GM21367 (cell line): ENCODE data around the gene REM1.
"Not testable (repeated sequence)": the region's sequence is repeated elsewhere in the genome, so short reads cannot be mapped to it uniquely, and the experiment has no call there.

ENCODE experiments used
- ATAC-seq: cut with Tn5 transposase; IDR thresholded peaks from one replicate; pipeline ENCODE4 v1.9.1; 2021; ENCODE audit not compliant: unreplicated experiment

REM1 gene

DNA sequence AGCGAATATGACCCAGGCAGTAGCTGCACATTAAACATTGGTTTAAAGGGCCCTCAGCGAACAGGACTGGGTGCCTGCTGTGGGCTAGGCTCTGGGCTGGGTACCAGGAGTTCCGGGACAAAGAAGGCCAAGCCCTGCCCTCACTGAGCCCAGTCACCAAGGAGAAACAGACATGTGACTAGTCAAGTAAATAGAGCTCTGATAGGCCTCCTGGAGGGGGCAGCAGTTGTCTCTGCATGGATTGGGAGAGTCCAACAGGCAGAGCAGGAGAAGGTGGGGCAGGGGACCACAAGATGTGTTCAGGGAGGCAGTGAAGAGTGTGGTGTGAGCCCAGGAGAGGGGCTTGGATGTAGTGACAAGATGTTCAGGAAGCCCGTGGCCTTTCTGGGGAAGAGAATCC lies 42.3 kb downstream of the REM1 start:
- no peak for ATAC-seq

DNA sequence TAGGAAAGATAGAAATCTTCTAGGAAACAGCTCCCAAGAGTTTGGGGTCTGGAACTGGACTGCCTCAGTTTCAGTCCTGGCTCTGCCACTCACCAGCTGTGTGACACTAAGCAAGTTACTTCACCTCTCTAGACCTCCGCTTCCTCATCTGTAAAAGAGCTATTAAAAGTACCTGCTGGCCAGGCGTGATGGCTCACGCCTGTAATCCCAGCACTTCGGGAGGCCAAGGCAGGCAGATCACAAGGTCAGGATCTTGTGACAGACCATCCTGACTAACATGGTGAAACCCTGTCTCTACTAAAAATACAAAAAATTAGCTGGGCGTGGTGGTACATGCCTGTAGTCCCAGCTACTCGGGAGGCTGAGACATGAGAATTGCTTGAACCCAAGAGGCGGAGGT lies 46.2 kb downstream of the REM1 start:
- ATAC-seq = not testable (repeated sequence)

DNA sequence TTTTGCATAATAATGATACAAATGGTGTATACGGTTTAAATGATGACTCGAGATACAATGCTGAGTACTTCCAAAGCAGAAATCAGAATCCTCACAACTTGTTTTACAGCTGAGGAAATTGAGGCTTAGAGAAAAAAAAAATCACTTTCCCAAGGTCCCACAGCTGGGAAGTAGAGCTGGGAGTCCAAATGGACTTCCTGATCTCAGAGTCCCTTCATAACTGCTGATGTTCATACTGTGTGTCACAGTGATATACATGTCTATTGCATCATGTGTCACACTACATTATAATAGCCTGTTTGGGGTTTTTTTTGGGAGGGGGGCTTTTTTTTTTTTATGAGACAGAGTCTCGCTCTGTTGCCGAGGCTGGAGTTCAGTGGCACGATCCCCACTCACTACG lies 47.6 kb downstream of the REM1 start:
- no peak for ATAC-seq

DNA sequence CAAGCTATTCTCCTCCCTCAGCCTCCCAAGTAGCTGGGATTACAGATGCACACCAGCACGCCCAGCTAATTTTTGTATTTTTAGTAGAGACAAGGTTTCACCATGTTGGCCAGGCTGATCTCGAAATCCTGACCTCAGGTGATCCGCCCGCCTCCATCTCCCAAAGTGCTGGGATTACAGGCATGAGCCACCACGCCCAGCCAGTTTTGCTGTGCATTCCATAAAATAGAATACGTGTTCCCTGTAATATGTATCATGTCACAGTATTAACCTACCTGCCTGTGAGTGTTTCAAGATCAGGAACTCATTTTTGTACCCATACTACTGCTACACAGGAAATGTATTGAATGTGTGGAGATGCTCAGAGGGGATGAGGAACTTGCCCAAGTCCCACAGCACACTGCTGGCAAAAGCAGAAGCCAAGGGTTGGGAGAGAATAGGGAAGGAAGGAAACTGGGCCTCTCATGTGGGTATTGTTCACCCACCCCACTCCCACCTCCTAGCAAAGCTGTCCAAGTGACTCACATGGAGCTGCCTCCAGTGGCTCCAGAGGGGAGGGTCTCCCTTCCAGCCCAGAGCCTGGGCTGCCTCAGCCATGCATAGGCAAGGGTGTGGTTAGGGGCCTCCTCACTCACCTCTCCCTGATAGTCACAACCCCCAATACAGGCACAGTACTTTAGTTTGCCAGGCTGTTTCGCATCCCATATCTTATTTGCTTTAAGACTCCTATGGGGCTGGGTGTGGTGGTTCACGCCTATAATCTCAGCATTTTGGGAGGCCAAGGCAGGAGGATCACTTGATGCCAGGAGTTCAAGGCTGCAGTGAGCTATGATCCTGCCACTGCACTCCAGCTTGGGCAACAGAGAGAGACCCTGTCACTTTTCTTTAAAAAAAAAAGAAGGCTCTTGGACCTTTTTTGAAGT lies 48.5 kb downstream of the REM1 start:
- no peak for ATAC-seq

DNA sequence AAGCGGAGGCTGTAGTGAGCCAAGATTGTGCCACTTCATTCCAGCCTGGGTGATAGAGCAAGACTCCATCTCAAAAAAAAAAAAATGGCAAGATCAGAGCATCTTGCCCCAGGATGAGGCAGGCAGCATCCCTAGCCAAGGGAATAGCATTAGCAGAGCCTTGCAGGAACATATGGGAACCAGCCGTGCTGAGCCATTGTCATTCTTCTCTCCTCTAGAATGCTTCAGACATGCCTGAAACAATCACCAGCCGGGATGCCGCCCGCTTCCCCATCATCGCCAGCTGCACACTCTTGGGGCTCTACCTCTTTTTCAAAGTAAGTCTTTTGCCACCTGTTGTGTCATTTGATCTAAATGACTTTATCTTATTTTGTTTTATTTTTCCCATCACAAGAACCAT lies 52.2 kb downstream of the REM1 start:
- ATAC-seq = no peak
